ENCODE data around the gene ELOVL7. TPM values are rescaled to one million over a fixed set of nuclear protein-coding genes. Genes with fewer than 3 reads are reported as not detected.

Gene ELOVL7
- total RNA-seq, 4 donors from 2014 or later = 2.4 to 13.1 (median 4.4) TPM

GRCh38 chr5:60836131-60836530 is 7.9 kb downstream of the ELOVL7 start:
- no peaks in the 10 kb centered on the region for H3K36me3 ChIP-seq
- WGBS, 2 donors (ENCODE audit: low coverage in 1 of 2) = 11 to 20% methylated on average over 3 of the region's 3 CpGs
- ATAC-seq = no peak
- H3K4me3 ChIP-seq = no peak overlapping the region
- H3K9me3 ChIP-seq = no peaks in the 10 kb centered on the region
- TF ChIP-seq CTCF (IDR thresholded peaks at IDR 0.05) (no peak), EP300 (IDR thresholded peaks at IDR 0.05) (no peak), POLR2AphosphoS5 (IDR thresholded peaks at IDR 0.05) (no peak)
- peaks cover 8% of the 10 kb centered on the region for H3K27me3 ChIP-seq
- H3K4me1 ChIP-seq = no peaks in the 10 kb centered on the region
- H3K27ac ChIP-seq = no peak overlapping the region

GRCh38 chr5:60835554-60835953 is 8.5 kb downstream of the ELOVL7 start:
- no peak overlapping the region for H3K4me3 ChIP-seq
- H3K27me3 ChIP-seq = peaks cover 6% of the 10 kb centered on the region
- H3K4me1 ChIP-seq = no peaks in the 10 kb centered on the region
- TF ChIP-seq POLR2AphosphoS5 (IDR thresholded peaks at IDR 0.05) (no peak), EP300 (IDR thresholded peaks at IDR 0.05) (no peak), CTCF (IDR thresholded peaks at IDR 0.05) (no peak), POLR2A (IDR thresholded peaks at IDR 0.05) (no peak)
- ATAC-seq = no peak
- H3K27ac ChIP-seq = no peak overlapping the region
- no peaks in the 10 kb centered on the region for H3K36me3 ChIP-seq
- 51 to 61% methylated on average over 5 of the region's 5 CpGs for WGBS, 2 donors (ENCODE audit: low coverage in 1 of 2)
- no peaks in the 10 kb centered on the region for H3K9me3 ChIP-seq

- no peaks in the 10 kb centered on the region for H3K36me3 ChIP-seq
- no peak overlapping the region for H3K27ac ChIP-seq
- H3K9me3 ChIP-seq = no peaks in the 10 kb centered on the region
- H3K4me1 ChIP-seq = no peaks in the 10 kb centered on the region
- H3K4me3 ChIP-seq = no peak overlapping the region
- TF ChIP-seq CTCF (IDR thresholded peaks at IDR 0.05) (no peak), POLR2AphosphoS5 (IDR thresholded peaks at IDR 0.05) (no peak)
- peaks cover 6% of the 10 kb centered on the region for H3K27me3 ChIP-seq
- no peak for ATAC-seq
These were observed 10.5 kb downstream of the ELOVL7 start for GRCh38 chr5:60833520-60833919.

GRCh38 chr5:60830581-60831127 is 13.4 kb downstream of the ELOVL7 start:
- Histone ChIP-seq H3K9me3 (no peaks in the 10 kb centered on the region), H3K4me3 (no peak overlapping the region), H3K36me3 (no peaks in the 10 kb centered on the region), H3K27me3 (peaks cover 6% of the 10 kb centered on the region), H3K27ac (no peak overlapping the region), H3K4me1 (no peaks in the 10 kb centered on the region)
- TF ChIP-seq POLR2AphosphoS5 (IDR thresholded peaks at IDR 0.05) (no peak), POLR2A (IDR thresholded peaks at IDR 0.05) (no peak), EP300 (IDR thresholded peaks at IDR 0.05) (no peak), CTCF (IDR thresholded peaks at IDR 0.05) (no peak)
- no peak for ATAC-seq

- no peak overlapping the region for H3K27ac ChIP-seq
- no peaks in the 10 kb centered on the region for H3K4me1 ChIP-seq
- no peak overlapping the region for H3K4me3 ChIP-seq
- H3K27me3 ChIP-seq = no peaks in the 10 kb centered on the region
- H3K36me3 ChIP-seq = no peaks in the 10 kb centered on the region
- TF ChIP-seq POLR2AphosphoS5 (IDR thresholded peaks at IDR 0.05) = no peak
- no peak for TF ChIP-seq CTCF (IDR thresholded peaks at IDR 0.05)
- no peak for TF ChIP-seq EP300 (IDR thresholded peaks at IDR 0.05)
- TF ChIP-seq POLR2A (IDR thresholded peaks at IDR 0.05) = no peak
- no peak for ATAC-seq
- WGBS, 2 donors (ENCODE audit: low coverage in 1 of 2) = 75% methylated on average over 2 of the region's 2 CpGs; no CpG with 5 or more reads in 1 of the 2 donors
- no peaks in the 10 kb centered on the region for H3K9me3 ChIP-seq
These were observed 14.4 kb downstream of the ELOVL7 start for GRCh38 chr5:60829490-60830266.
